Inferior parietal cortex (tissue), 1 donor: ENCODE data around the gene RNPS1.

Source experiments
- DNase-seq: peaks from one replicate; pipeline ENCODE4 v3.0.0-alpha.2; 2016; ENCODE audit errors: extremely low spot score

The RNPS1 gene, protein sequence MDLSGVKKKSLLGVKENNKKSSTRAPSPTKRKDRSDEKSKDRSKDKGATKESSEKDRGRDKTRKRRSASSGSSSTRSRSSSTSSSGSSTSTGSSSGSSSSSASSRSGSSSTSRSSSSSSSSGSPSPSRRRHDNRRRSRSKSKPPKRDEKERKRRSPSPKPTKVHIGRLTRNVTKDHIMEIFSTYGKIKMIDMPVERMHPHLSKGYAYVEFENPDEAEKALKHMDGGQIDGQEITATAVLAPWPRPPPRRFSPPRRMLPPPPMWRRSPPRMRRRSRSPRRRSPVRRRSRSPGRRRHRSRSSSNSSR

DNA sequence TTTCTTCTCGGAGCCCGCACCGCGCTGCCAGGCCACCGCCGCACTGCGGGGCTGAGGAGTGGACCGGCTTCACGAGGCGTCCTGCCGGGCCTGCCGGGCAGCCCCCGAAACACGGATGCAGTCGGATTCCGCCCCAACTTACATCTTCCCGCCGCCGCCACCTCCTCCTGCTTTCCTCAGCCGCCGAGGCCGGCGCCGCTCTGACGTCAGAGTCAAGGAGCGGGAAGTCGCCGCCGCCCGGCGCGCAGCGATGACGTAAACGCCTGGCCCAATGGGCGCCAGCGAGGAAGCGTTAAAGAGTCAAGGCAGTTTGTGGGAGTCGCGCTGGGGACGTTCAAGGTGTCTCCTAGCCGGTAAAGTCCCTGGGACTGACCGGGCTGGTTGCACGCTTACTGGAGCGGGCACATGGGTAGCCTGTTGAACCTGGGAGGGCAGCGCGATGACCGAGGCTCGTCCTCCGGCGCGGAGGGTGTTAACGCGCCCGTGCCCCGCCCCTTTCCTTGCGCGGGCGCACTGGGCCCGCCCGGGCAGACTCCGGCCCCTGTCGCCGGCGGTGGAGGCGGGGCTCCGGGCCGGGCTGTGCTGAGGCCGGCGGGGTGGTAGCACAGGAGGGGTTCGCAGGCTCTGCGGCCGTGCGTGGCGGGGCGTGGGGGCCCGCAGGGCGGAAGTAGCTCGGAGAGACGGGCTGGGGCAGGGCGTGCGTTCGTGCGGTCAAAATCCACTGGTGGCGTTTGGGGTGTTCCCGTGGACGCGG, at the start of gene RNPS1:
Gene RNPS1 (minus strand): TSS at position 214 of the 754 bp plus-strand sequence. CDS start 3,483 bp downstream, outside the sequence.
- DNase-seq: peak; percentile 97

DNA sequence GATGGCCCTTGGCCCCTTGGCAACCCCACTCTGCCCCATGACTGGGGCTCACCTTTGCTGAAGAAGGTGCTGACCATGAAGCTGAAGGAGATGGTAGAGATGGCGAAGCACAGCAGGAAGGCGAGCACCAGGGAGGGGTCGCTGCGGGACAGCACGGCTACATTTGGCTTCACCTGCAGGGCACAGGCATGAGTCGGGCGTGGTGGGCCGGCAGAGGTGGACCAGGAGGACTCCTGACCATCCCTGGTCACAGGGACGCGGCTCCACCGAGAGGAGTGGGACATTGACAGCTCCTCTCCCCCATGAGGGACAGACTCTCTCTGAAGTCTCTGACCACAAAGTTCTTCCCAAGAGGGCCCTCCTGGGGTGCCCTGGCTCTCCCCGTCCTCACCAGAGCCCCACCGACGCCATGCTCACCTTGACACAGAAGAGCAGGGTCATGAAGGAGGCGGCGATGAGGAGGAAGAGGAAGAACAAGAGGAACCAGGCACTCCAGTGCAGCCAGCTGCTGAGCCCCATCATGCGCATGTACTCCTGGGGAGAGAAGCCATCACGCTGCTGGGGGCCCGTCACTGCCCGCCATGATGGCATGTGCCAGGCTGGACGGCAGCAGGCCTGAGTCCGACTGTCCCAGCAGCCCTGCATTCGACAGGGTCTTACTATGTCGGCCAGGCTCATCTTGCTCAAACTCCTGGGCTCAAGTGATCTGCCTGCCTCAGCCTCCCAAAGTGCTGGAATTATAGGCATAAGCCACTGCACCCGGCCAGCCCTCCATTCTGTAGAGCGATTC, 49.5 kb upstream of the RNPS1 start:
- no peak for DNase-seq

DNA sequence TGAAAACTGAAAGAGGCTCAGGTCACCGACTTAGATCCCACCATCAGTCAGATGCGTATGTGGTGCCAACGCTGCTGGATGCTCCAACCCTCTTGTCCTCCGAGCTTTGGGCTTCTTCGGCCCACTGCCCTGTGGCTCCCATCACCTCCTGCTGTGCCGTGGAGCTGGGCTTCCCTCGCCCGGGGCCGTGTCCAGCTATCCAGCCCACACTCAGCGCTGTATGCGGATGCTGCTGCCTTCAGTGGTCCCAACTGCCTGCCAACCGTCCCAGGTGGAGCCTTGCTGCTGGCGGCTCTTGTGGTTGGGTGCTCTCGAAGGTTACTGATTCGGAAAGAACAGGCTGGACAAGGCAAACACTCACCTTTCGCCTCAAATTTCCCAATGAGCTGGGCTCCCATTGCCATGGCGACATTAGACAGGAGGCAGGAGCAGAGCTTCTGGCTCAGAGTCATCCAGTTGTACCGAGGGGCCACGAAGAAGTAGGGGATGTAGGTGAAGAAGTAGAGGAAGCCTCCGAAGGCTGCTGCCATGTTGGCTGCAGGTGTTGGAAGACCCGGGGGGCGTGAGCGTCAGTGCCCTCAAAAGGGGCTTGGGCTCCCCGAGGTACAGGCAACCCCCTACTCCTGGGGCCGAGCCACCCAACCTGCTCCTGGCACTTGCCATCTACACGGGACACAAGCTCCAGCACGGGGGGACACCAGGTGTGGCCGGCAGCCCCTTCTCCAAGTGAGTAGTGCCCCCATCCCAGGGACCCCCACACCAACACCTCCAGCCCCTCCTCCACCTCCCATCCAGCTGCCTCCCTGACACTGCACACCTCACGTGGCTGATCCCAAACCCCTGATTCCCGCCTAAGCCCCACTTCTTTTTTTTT, 40.4 kb upstream of the RNPS1 start:
- no peak for DNase-seq

DNA sequence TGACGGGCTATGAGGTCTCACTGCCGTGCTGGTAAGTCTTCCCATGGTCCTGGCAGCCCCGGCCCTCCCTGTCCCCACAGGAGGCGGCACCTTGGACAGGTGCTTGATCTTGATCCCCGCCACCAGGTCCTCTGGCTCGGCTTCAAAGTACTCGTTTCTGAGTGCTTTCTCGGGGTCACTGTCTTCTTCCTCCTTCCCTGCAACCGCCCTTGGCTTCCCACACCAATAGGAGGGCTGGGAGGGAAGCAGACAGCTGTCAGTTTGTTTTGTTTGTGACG, 31.9 kb upstream of the RNPS1 start:
- DNase-seq: no peak

DNA sequence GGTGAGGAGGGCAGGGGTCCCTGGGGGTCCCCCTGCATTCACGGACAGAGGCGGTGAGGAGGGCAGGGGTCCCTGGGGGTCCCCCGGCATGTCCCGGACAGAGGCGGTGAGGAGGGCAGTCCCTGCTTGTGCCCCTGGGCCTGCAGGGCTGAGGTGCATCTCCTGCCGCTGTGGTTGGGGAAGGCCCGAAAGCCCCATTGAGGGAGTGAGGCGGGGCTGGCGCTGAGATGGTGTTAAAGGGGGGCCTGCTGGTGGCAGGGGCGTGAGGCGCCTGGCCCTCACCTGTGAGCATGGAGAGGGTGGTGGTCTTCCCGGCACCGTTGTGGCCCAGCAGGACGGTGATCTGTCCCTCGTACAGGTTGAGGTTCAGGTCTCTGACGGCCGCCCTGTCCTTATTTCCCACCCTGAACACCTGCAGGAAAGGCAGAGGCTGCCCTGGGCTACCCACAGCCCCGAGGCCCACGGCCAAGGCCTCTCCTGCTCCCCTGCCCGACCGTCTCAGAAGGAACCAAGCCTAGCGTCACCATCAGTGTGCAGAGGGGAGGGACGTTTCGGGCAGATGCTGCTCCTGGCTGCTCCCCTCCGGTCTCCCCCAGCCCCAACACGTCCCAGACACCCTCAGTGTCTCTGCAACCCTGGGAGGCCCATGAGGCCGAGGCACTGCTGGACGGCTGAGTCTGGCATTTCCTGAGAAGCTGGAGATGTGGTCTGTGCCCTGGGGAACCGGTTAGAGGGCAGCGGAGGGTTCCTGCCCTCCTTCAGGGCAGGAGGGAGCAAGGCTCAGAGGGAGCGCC, 31.4 kb upstream of the RNPS1 start:
- no peak for DNase-seq

DNA sequence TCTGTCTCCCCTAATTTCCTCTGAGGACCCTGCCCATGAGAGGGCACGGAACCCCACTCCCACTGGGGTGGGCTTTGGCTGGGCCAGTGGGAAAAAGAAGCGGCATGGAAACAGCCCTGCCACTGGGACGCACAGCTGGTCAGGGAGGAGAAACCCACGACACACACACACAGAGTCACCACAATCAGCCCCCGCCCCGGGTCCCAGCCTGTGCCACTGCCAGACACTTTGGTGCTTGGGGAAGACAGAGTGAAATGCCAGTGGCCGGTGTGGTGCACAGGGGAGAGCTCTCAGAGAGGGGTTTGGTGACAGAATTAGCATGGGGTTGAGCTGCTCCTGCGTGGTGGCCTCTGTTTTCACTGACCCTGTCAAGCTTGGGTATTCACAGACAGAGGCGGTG, 30.7 kb upstream of the RNPS1 start:
- no peak for DNase-seq

DNA sequence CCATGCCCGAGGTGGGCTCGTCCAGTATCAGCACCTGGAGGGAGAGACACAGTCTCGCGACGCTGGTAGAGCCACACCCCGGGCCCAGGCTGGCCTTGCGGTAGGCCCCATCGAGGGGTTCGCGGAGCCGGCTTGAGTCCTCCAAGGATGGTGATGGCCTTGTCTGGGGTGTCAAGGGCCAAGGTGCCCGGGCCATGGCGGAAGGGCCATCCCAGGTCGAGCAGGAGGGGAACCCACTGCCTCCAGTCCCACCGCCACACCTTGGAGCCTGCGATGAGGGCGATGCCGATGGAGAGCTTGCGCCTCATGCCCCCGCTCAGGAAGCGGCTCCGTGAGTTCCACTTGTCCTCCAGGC, 29.6 kb upstream of the RNPS1 start:
- DNase-seq: no peak

DNA sequence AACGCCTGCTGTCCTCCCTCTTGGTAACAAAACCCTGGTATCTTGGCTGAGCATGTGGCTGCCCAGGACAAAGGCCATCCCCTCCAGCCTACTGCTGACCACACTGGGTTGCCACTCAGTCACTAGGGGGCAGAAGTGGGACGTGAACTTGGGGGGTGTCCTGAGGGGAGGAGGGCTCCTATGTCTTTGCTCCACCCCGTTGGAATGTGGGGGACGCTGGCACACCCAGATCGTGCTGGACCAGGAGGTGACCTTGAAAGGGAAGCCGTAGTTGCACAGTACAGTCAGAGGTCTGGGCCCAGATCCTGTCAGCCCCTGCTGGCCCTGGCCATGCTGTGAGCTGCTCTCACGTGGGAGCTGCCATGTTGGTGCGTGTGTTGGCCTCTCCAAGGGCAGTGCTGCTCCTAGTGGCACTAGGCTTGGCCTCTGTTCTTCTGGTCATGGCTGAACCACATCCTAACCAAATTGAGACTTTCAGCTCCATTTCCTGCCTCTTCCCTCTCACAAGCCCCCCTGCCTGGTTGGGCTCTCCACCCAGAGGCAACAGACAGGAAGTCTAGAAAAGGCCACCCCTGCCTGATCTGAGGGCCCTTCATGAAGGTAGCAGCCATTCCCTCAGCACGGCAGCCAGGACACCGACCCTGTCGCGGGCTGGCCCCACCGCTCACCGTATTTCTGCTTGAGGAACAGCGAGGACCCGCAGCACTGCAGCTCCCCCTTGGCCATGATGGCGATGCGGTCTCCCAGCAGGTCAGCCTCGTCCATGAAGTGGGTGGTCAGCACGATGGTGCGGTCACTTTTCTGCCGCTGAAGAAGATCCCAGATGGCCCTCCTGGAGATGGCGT, 29.0 kb upstream of the RNPS1 start:
- no peak for DNase-seq

DNA sequence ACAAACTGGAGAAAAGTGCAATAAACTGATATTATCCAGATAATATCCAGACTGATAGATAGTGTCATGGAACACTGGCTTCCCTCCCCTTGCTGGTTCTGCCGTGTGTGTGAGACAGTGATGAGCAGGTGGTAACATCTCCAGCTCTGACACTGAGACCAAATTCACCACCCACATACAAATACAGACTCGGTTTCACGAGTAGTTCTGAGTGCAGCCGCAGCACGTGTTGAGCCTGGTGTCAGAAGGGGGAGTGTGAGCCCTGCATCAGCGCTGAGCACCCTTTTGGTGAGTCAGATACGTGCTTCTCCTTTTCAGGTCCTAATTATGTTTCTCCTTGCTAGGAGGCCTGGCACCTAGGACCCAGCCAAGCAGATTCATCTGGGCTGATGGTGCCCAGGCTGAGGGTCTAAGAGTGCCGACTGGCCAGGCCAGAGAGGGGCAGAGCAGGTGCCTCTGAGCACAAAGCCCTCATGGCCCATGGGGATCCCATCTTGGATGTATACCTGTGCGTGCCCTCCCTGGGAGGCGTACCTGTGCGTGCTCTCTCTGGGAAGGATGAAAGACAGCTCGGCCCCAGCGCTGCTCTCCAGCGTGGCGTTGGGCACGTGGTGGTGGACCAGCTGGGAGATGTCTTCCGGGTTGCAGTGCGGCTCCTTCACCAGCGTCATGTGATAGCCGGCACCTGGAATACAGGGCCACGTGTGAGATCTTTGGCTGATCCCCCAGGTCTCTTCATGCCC, 27.3 kb upstream of the RNPS1 start:
- DNase-seq: peak; percentile 13

DNA sequence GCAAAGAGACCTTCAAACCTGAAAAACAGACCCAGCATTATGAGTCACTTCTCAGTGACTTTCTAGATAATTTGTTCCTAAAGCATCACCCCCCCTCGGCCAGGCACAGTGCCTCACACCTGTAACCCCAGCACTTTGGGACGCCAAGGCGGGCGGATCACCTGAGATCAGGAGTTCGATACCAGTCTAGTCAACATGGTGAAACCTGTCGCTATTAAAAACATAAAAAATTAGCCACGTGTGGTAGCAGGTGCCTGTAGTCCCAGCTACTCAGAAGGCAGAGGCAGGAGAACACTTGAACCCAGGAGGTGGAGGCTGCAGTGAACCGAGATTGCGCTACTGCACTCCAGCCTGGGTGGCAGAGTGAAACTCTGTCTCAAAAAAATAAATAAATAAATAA, 24.3 kb upstream of the RNPS1 start:
- no peak for DNase-seq

DNA sequence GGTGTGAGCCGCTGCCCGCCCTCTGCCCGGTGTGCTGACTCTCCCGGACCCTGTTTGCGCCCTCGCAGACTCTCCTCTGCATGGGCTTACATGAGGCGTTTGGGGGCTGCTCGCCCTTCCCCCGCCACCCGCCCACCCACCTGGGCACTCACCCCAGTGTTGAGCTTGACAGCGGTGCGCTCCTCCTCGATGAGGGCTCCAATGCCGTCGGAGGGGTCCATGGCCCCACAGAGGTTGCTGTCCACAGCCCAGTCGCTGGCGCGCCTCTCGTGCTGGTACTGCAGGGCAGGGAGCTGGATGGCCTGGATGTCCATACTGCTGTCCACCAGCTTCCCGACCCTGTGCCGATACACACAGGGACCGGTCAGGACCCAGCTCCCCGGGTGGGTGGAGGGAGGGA, 21.4 kb upstream of the RNPS1 start:
- no peak for DNase-seq

DNA sequence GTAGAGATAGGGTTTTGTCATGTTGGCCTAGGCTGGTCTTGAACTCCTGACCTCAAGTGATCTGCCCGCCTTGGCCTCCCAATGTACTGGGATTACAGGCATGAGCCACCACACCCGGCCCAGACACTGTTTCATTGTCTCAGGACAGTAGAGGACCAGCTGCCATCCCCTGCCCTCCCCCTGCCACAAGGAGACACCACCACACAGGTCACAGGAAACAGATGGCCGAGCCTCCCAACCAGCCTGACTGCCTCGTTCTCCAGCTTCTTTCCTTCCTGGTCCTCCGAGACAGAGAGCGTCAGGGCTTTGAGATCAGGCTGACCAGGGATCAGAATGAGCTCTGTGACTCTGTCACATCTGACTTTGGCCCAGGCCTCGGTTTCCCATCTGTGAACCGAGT, 20.8 kb upstream of the RNPS1 start:
- no peak for DNase-seq

DNA sequence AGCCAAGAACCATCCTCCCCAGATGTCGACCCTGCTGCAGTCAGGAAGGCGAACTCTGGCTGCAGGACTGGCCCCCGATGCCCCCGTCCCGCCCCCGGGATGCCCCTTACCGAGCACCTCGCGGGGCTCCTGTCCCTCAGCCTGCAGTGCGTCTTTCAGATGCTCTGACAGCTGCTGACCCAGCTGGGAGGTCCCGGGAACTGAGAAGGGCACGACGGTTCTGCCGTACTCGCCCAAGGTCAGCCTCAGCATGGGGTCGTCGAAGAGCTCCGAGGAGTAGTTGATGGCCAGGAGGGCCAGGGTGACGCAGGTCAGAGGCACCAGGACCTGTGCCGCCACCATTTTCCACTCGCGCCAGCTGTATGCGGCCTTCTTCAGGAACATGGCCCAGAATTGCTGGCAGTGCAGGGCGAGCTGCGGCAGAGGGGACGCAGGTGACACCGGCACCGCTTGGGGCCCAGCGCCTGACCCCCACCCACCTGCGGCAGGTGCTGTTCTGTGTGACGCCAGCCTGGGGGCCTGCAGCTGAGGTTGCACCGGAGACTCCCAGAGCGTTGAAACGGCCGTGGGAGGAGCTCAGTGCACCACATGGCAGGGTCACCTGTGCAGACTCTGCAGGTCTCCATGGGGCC, 20.1 kb upstream of the RNPS1 start:
- no peak for DNase-seq

DNA sequence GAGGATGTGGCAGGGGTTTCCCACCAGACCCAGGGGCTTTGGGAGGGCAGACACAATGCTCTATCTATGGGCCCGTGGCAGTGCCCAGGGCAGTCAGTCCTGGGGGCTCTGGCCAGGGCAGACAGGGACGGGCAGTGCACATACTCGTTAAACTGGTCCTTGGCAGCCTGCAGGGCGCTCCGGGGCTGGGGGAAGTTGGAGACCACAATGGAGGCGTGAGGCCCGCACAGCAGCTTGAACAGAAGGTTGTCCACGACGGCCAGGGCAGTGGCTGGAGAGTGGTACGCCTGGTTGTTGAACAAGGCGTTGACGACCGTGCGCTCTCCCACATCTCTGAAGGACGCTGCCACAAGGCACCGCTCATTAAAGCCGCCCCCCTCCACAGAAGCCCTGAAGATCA, 18.6 kb upstream of the RNPS1 start:
- DNase-seq: no peak

DNA sequence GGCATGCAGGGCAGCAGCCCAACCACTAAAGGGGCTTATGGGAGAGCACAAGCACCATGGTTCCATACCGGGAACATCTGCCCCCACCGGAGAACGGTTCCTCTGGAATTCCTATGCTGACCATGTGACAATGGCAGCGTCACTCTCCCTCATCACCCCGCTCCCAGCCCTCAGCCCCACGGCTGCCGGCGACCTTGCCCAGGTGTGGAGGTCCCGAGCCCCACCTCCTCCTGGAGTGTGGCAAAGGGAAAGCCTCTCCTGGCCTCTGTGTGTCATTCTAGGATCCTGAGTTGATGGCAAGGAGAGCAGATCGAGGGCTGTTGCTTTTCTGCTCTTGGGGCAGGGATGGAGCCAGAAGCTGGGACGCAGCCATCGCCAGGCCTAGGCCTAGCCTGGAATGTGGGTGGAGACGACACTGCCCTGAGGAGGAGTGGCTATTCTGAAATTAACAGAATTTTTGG, 17.8 kb upstream of the RNPS1 start:
- DNase-seq: no peak

DNA sequence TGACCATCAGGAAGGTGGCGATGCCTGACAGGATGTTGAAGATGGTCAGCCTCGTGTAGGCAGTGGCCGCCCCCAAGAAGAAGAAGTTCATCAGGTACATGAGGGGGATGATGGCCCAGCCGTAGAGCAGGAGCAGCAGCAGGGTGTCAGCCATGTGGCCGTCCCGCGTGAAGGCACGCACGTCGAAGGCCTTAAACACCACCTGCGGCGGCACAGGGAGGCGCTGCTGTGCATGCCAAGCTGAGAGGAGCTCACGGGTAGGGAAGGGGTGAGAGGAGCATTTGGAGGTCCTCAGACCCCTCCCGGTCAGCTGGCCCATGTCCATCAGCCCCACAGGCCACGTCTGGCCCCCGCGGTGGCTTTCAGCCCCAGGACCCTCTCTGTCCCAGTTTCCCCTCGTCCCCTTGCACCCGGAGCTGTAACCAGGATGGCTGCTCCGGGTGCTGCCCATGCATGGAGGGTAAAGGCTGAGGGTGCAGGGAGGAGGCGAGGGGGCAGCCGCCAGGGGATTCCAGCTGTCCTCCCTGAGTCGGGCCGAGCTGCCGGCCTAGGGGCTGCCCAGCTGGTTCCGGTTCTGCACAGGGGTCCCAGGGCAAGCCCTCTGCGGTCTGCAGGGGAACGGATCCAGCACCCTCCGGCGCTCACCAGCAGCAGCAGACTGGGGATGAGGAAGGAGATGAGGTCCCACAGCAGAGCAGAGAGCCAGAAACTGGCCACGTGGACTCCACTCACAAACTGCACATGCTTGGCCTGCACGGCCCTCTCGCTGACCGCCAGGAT, 17.1 kb upstream of the RNPS1 start:
- DNase-seq: no peak

DNA sequence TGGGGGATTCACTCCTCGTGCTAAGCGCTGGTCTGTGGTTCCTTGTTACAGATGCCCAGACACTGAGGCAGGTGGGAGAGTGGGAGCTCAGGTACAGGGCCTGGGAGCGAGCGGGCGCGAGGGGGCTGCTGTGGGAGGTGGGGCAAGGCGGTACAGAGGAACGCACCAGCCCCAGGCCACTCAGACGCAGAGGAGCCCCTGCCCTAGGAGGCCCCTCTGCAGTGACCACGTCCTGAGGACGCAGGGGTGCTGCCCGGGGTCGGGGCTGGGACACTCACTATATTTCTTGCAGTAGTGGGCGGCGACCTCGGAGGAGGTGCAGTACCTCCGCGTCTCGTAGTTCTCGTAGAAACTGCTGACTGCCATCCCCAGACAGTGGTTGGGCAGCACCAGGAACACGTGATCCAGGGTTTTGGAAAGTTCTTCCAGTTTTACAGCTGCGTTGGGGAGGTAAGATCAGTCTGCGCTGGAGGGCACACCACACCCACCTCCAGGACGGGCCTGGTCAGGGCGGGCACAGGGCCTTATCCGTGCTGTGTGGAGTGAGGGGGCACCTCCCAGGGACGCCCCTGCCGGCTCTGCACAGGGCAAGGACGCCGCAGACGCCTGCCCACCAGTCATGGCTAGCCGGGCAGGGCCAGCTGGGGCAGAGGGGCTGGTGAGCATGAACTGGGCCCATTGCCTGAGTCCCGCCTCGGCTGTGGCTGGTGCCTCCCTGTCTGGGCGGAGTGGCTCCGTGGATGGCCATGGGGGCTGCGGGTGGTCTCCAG, 16.3 kb upstream of the RNPS1 start:
- no peak for DNase-seq
